Ectodermal cell (in vitro differentiated cells): ENCODE data around the gene KDM4B.

Experiments used
- H3K27ac ChIP-seq: 2 replicates; pipeline ENCODE4 v1.7.0; 2013; ENCODE audit warnings: mild to moderate bottlenecking, low read depth, low read length; ENCODE audit not compliant: insufficient read depth, poor library complexity, severe bottlenecking
- H3K27me3 ChIP-seq: 2 replicates; pipeline ENCODE4 v1.7.0; 2013; ENCODE audit warnings: mild to moderate bottlenecking, low read length; ENCODE audit not compliant: insufficient read depth, control insufficient read depth, poor library complexity, severe bottlenecking
- H3K36me3 ChIP-seq: one replicate; pipeline ENCODE4 v1.7.0; 2013; ENCODE audit warnings: low read length; ENCODE audit not compliant: control insufficient read depth, insufficient read depth
- H3K4me1 ChIP-seq: one replicate; pipeline ENCODE4 v1.7.0; 2013; ENCODE audit warnings: low read length; ENCODE audit not compliant: control insufficient read depth, insufficient read depth
- H3K4me3 ChIP-seq: 2 replicates; pipeline ENCODE4 v1.7.0; 2013; ENCODE audit warnings: low read depth, low read length, control low read depth; ENCODE audit not compliant: insufficient read depth
- H3K9me3 ChIP-seq: 2 replicates; pipeline ENCODE4 v1.7.0; 2013; ENCODE audit warnings: mild to moderate bottlenecking, low read length, moderate library complexity; ENCODE audit not compliant: control insufficient read depth
- WGBS, 2 experiments: methylation state at CpG; one replicate each; pipeline ENCODE4 v1.1.7; 2013; ENCODE audit warnings: missing lambda C conversion rate in 2 of 2; 5-methylcytosine and 5-hydroxymethylcytosine counted together

KDM4B gene

GRCh38 chr19:5119297-5119998 is 150.5 kb downstream of the KDM4B start:
- no peak overlapping the region for H3K27ac ChIP-seq
- no peaks in the 10 kb centered on the region for H3K9me3 ChIP-seq
- H3K36me3 ChIP-seq = peaks cover 4% of the 10 kb centered on the region
- H3K4me3 ChIP-seq = no peak overlapping the region
- no peaks in the 10 kb centered on the region for H3K27me3 ChIP-seq
- WGBS, 2 experiments = 92 to 93% methylated on average over 40 of the region's 40 CpGs
- peaks cover 34% of the 10 kb centered on the region for H3K4me1 ChIP-seq

- WGBS, 2 experiments = 91 to 95% methylated on average over 8 of the region's 8 CpGs
- H3K36me3 ChIP-seq = peaks cover 4% of the 10 kb centered on the region
- no peaks in the 10 kb centered on the region for H3K9me3 ChIP-seq
- no peak overlapping the region for H3K27ac ChIP-seq
- peaks cover 27% of the 10 kb centered on the region for H3K4me1 ChIP-seq
- no peak overlapping the region for H3K4me3 ChIP-seq
- H3K27me3 ChIP-seq = no peaks in the 10 kb centered on the region
These were observed 151.4 kb downstream of the KDM4B start for GRCh38 chr19:5120321-5120720.

- Histone ChIP-seq H3K27ac (no peak overlapping the region), H3K36me3 (peaks cover 4% of the 10 kb centered on the region), H3K4me1 (peaks cover 31% of the 10 kb centered on the region), H3K9me3 (no peaks in the 10 kb centered on the region), H3K4me3 (no peak overlapping the region), H3K27me3 (no peaks in the 10 kb centered on the region)
- 86 to 91% methylated on average over 9 of the region's 9 CpGs for WGBS, 2 experiments
These were observed 151.9 kb downstream of the KDM4B start for GRCh38 chr19:5120833-5121232.

GRCh38 chr19:5121266-5122120 is 152.6 kb downstream of the KDM4B start:
- 84% methylated on average over 28 of the region's 28 CpGs for WGBS, 2 experiments
- Histone ChIP-seq H3K4me1 (peaks cover 37% of the 10 kb centered on the region), H3K9me3 (no peaks in the 10 kb centered on the region), H3K27ac (no peak overlapping the region), H3K4me3 (no peak overlapping the region), H3K27me3 (no peaks in the 10 kb centered on the region), H3K36me3 (peaks cover 4% of the 10 kb centered on the region)

GRCh38 chr19:5122121-5122400 is 153.1 kb downstream of the KDM4B start:
- WGBS, 2 experiments = 89% methylated on average over 4 of the region's 4 CpGs
- Histone ChIP-seq H3K27me3 (no peaks in the 10 kb centered on the region), H3K36me3 (peaks cover 4% of the 10 kb centered on the region), H3K27ac (no peak overlapping the region), H3K4me1 (peaks cover 42% of the 10 kb centered on the region), H3K9me3 (no peaks in the 10 kb centered on the region), H3K4me3 (no peak overlapping the region)

- Histone ChIP-seq H3K27me3 (no peaks in the 10 kb centered on the region), H3K4me3 (no peak overlapping the region), H3K36me3 (peaks cover 4% of the 10 kb centered on the region), H3K9me3 (no peaks in the 10 kb centered on the region), H3K4me1 (peaks cover 50% of the 10 kb centered on the region), H3K27ac (no peak overlapping the region)
- whole genome bisulfite sequencing, 2 experiments = 93 to 95% methylated on average over 30 of the region's 30 CpGs
These were observed 153.9 kb downstream of the KDM4B start for GRCh38 chr19:5122671-5123409.

GRCh38 chr19:5123646-5124045 is 154.7 kb downstream of the KDM4B start:
- Histone ChIP-seq H3K4me1 (peaks cover 57% of the 10 kb centered on the region), H3K27ac (no peak overlapping the region), H3K4me3 (no peak overlapping the region), H3K27me3 (no peaks in the 10 kb centered on the region), H3K36me3 (peaks cover 4% of the 10 kb centered on the region), H3K9me3 (no peaks in the 10 kb centered on the region)
- 70 to 74% methylated on average over 11 of the region's 11 CpGs for whole genome bisulfite sequencing, 2 experiments

GRCh38 chr19:5124111-5124855 is 155.4 kb downstream of the KDM4B start:
- H3K4me1 ChIP-seq = peaks cover 63% of the 10 kb centered on the region
- H3K27ac ChIP-seq = no peak overlapping the region
- WGBS, 2 experiments = 94 to 96% methylated on average over 21 of the region's 21 CpGs

GRCh38 chr19:5125376-5125775 is 156.5 kb downstream of the KDM4B start:
- Histone ChIP-seq H3K4me1 (peaks cover 71% of the 10 kb centered on the region), H3K4me3 (no peak overlapping the region), H3K27ac (no peak overlapping the region), H3K9me3 (no peaks in the 10 kb centered on the region), H3K36me3 (peaks cover 4% of the 10 kb centered on the region), H3K27me3 (no peaks in the 10 kb centered on the region)
- WGBS, 2 experiments = 93% methylated on average over 17 of the region's 17 CpGs

More at GRCh38 chr19:5124111-5124855, 155.4 kb downstream of the KDM4B start:
- Histone ChIP-seq H3K9me3 (no peaks in the 10 kb centered on the region), H3K4me3 (no peak overlapping the region), H3K36me3 (peaks cover 4% of the 10 kb centered on the region), H3K27me3 (no peaks in the 10 kb centered on the region)
